HUES6 (cell line): ENCODE data around the gene MED17.

Experiments
- H3K27ac ChIP-seq: 2 replicates; pipeline ENCODE4 v1.7.0; 2013; ENCODE audit warnings: low read depth, mild to moderate bottlenecking, low read length, inconsistent platforms
- H3K27me3 ChIP-seq: 2 replicates; pipeline ENCODE4 v1.6.1; 2013; ENCODE audit warnings: low read length; ENCODE audit not compliant: control insufficient read depth, insufficient read depth
- H3K36me3 ChIP-seq: 2 replicates; pipeline ENCODE4 v1.6.1; 2013; ENCODE audit warnings: low read length; ENCODE audit not compliant: control insufficient read depth, insufficient read depth
- H3K4me1 ChIP-seq: 2 replicates; pipeline ENCODE4 v1.6.1; 2013; ENCODE audit warnings: low read length; ENCODE audit not compliant: control insufficient read depth, insufficient read depth
- H3K4me3 ChIP-seq: 2 replicates; pipeline ENCODE4 v1.5.1; 2013; ENCODE audit warnings: low read depth, low read length
- H3K9ac ChIP-seq: one replicate; pipeline ENCODE4 v1.6.1; 2013; ENCODE audit warnings: mild to moderate bottlenecking, low read length
- H3K9me3 ChIP-seq: 2 replicates; pipeline ENCODE4 v1.6.1; 2013; ENCODE audit warnings: low read depth, low read length; ENCODE audit not compliant: control insufficient read depth, insufficient read depth

MED17 gene

DNA sequence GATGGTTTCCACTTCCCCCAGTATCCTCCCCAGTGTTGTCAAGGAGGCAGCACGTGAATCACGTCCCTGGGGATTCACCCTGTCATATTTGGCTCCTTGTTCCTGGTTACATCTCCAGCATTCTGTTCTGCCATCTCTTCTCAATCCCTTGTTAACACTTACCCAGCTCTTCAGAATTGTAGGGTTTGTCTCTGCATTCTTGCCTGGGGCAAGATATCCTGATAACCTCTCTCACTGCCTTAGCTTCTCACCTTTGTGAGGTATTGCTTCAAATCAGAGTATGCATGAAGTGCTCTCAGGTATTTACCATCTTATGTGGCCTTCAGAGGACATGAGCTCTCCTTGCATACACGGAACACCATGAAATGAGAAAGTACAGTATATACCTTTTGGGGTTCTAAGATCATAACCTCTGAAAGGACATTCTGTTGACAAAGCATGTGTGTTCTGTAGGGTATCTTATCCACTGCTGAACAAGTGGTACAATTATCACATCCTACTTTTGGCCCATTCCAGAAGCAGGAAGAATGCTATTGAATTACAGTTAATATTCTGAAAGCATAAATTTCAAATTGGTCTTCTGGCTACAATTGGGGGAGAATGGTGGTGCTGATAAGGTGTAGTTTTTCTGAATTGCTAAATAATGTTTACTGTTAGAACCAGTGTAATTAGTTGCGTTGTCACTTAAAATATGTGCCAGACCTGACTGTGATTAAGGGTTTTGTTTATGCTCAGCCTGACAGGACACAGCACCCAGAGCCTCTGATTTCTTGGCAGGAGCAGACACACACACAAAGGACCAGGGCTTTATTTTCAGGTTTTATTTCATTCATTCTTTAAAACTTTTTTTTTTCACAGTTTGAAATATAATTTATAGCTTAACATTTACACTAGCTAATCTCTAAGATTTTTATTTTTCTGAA lies 33.6 kb downstream of the MED17 start:
- Histone ChIP-seq H3K27me3 (no peaks in the 10 kb centered on the region), H3K36me3 (peaks cover 32% of the 10 kb centered on the region), H3K27ac (no peak overlapping the region), H3K4me3 (no peak overlapping the region), H3K9ac (no peak overlapping the region), H3K4me1 (peaks cover 19% of the 10 kb centered on the region), H3K9me3 (no peaks in the 10 kb centered on the region)

DNA sequence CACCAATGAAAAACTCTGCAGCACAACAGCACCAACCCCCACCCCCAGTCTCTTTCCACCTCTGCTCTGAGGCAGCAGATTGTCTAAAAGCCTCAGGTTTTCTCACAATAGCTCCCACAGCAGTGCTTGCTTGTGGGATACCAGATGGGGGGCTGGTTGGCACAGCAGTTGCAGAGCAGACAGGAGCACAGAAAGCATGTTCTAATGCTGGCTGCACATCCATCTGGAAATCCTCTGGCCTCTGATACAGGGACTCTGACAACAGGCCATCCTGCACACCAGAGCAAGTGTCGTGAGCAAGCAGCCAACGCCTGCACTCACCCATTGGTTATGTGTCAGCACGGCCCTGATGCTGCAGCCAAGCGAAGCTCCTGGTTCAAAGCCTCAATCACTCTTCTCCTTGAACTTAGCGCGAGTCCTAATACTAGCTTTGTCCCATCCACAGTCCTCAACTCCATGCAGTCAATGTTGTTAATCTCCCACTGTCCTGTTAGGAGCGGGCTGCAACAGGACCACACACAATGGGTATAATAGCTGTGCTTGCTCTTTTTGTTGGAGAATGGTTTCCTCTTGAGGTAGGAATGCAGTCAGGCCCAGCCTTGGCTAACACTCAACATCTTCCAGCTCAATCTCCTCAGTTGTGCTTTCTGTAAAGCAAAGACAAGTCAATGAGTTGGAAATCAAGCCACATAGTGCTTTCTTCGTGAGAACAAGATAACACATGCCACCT lies 36.0 kb downstream of the MED17 start:
- Histone ChIP-seq H3K4me1 (peaks cover 19% of the 10 kb centered on the region), H3K4me3 (no peak overlapping the region), H3K27ac (no peak overlapping the region), H3K27me3 (no peaks in the 10 kb centered on the region), H3K9ac (no peak overlapping the region), H3K36me3 (peaks cover 8% of the 10 kb centered on the region), H3K9me3 (no peaks in the 10 kb centered on the region)

DNA sequence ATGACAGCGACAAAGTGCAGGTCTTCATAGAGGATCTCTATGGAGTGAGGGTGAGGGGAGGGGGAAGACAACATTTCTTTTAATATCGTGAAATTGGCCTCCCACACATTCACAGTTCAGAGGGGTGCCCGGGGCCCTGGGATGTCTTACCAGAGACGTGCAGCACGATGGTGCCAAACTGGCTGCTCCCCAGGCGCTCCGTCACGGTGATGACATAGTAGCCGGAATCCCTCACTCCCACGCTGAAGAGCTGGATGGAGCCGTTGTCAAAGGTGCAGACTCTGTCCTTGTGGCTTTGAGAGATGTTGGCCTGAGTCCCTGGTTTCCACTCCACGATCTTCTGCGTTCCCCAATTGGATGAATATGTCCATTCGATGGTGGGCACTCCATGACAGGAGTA lies 36.8 kb downstream of the MED17 start:
- no peaks in the 10 kb centered on the region for H3K9me3 ChIP-seq
- H3K27me3 ChIP-seq, result no peaks in the 10 kb centered on the region
- no peak overlapping the region for H3K27ac ChIP-seq
- 0 out of 2 replicates have a peak, but pooled peaks cover 3% of the 10 kb centered on the region for H3K36me3 ChIP-seq
- no peak overlapping the region for H3K9ac ChIP-seq
- peaks cover 19% of the 10 kb centered on the region for H3K4me1 ChIP-seq
- H3K4me3 ChIP-seq, result no peak overlapping the region

DNA sequence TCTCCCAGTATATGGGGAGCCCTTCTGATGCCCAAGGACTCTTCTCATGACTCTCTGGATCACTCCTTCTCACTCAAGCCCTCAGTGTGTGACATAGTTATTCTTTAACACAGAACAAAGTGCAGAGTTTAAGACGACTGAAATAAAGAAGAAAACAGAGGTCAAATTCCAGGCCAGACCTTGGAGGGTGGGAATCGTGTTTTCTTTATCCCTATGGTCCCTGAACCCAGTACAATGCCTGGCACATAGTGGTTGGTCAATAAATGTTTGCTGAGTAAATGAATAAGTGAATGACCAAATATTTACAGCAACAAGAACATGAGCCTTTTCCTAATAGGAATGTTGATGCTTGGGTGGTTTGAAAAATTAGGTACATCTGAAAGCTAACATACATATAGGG lies 37.5 kb downstream of the MED17 start:
- no peak overlapping the region for H3K27ac ChIP-seq
- H3K4me3 ChIP-seq, result no peak overlapping the region
- peaks cover 19% of the 10 kb centered on the region for H3K4me1 ChIP-seq
- H3K36me3 ChIP-seq, result no peaks in the 10 kb centered on the region
- no peaks in the 10 kb centered on the region for H3K9me3 ChIP-seq
- H3K9ac ChIP-seq, result no peak overlapping the region
- H3K27me3 ChIP-seq, result no peaks in the 10 kb centered on the region

DNA sequence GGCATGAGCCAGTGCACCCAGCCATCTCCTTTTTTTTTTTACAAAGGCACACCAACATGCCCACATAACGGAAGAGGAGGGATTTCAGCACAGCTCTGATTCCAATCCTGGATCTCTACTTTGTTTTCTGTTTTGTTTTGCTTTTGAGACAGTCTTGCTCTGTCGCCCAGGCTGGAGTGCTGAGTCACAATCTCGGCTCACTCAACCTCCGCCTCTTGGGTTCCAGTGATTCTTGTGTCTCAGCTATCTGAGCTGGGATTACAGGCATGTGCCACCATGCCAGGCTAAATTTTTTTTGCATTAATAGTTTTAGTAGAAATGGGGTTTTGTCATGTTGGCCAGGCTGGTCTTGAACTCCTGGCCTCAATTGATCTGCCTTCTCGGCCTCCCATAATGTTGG lies 38.3 kb downstream of the MED17 start:
- no peak overlapping the region for H3K27ac ChIP-seq
- H3K9me3 ChIP-seq, result no peaks in the 10 kb centered on the region

DNA sequence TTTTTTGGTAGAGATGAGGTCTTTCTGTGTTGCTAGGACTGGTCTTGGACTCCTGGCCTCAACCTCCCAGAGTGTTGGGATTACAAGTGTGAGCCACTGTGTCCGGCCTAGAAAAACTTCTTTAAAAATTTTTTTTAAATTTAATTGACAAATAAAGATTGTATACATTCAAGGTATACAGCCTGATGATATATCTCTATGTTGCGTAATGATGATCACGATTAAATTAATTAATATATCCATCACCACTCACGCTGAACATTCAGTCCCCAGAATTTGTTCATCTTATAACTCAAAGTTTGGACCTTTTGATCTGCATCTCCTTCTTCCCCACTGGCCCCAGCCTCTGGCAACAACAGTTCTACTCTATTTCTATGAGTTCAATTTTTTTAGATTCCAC lies 39.1 kb downstream of the MED17 start:
- H3K27ac ChIP-seq, result no peak overlapping the region
- no peak overlapping the region for H3K9ac ChIP-seq
- no peaks in the 10 kb centered on the region for H3K27me3 ChIP-seq
- no peaks in the 10 kb centered on the region for H3K36me3 ChIP-seq
- no peaks in the 10 kb centered on the region for H3K9me3 ChIP-seq
- H3K4me1 ChIP-seq, result peaks cover 14% of the 10 kb centered on the region
- no peak overlapping the region for H3K4me3 ChIP-seq

More for the DNA sequence above, 38.3 kb downstream of the MED17 start:
- Histone ChIP-seq H3K27me3 (no peaks in the 10 kb centered on the region), H3K9ac (no peak overlapping the region), H3K36me3 (no peaks in the 10 kb centered on the region), H3K4me1 (peaks cover 17% of the 10 kb centered on the region), H3K4me3 (no peak overlapping the region)

DNA sequence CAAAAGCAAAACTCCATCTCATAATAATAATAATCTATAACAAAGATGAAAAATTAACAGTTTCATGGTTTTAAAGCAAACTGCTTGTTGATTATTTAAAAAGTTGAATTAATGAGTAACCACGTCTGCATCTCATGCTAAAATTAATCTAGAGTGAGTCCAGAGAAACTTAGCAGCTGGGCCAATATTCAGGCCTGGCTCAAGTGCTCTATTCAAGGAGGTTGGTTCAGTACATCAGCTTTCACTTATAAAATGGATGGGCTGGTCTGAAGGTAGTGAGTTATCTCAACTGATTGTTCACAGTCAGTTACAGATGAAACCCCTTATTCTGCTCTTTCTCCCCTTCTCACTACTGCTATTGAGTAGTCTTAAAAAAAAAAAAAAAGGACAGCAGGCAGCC lies 43.3 kb downstream of the MED17 start:
- no peaks in the 10 kb centered on the region for H3K4me1 ChIP-seq
- no peak overlapping the region for H3K9ac ChIP-seq
- H3K27ac ChIP-seq, result no peak overlapping the region
- H3K4me3 ChIP-seq, result no peak overlapping the region
- H3K9me3 ChIP-seq, result no peaks in the 10 kb centered on the region
- no peaks in the 10 kb centered on the region for H3K27me3 ChIP-seq
- no peaks in the 10 kb centered on the region for H3K36me3 ChIP-seq

DNA sequence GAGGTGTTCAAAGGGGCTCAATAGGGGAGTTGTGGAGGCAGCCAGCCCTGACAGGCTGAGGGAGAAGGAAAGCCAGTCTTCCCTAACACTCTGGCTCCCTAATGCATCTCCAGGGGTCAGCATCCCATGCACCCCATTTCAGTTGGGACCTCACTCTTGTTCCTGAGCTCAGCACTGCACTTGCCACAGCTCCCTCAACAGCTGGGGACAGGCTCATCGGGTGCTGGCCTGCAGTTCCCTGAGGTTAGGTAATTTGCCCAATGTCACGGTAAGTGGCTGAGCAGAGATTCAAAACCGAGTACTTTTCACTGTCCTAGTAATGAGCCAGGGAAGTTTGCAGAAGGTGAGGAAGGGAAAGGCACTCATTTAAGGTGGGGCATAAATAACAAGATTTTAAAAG lies 45.5 kb downstream of the MED17 start:
- Histone ChIP-seq H3K4me3 (no peak overlapping the region), H3K9me3 (no peaks in the 10 kb centered on the region)

DNA sequence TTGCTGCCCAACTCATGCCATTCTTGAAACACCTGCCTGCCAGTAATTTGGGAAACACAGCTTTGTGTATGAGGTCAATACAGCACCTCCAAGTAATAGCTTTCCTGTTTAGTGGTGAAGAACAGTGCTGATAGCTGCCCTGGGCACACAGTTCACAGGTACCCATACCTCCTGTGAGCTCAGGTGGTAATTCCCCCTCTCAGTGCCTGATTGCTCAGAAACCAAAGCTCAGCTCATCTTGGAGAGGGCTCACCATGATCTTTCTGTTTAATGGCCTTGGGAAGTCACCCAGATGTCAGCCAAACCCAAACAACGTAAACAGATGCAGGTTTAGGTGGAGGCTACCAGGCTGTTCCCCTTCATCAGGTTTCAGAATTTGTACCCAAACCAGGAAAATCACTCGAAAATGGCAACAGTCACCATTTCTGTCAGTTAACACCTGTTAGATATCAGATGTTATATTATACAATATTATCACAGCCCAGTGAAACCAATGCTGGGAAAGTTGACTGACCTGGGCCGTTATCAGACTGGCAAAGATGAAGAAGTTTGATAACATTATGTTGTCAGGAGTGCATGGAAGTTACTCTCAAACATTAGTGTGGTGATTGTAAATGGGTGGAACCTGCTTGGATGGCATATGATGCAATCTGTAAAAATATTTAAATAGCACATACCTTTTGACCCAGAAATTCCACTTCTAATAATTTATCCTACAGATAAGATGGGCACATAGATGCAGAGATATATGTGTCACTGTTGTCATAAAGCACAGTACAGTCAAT lies 47.5 kb downstream of the MED17 start:
- H3K27ac ChIP-seq, result no peak overlapping the region
- no peaks in the 10 kb centered on the region for H3K36me3 ChIP-seq
- no peak overlapping the region for H3K9ac ChIP-seq

More for the DNA sequence above, 45.5 kb downstream of the MED17 start:
- Histone ChIP-seq H3K27ac (no peak overlapping the region), H3K9ac (no peak overlapping the region), H3K27me3 (no peaks in the 10 kb centered on the region), H3K4me1 (peaks cover 2% of the 10 kb centered on the region; the same call in 1 of the 2 replicates), H3K36me3 (no peaks in the 10 kb centered on the region)

DNA sequence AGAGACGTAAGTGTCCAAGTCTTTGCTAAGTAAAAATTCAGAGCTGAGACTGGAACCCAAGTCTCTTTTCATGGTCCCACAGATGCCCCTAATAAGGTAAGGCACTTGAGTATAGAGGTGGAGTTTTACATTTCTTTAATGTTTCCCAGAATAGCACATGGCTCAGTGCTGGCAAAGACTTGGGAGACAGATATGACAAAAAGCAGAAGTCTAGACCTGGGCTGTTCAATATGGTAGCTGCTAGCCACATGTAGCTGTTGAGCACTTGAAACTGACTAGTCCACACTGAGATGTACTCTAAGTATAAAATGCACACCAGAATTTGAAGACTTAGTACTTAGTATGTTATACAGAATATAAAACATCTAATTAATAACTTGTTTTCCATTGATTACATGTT lies 48.7 kb downstream of the MED17 start:
- H3K4me1 ChIP-seq, result peaks cover 2% of the 10 kb centered on the region; the same call in 1 of the 2 replicates
- no peak overlapping the region for H3K27ac ChIP-seq
- no peak overlapping the region for H3K9ac ChIP-seq
- no peak overlapping the region for H3K4me3 ChIP-seq
- no peaks in the 10 kb centered on the region for H3K36me3 ChIP-seq
- H3K9me3 ChIP-seq, result no peaks in the 10 kb centered on the region
- no peaks in the 10 kb centered on the region for H3K27me3 ChIP-seq

More for the DNA sequence above, 47.5 kb downstream of the MED17 start:
- Histone ChIP-seq H3K27me3 (no peaks in the 10 kb centered on the region), H3K9me3 (no peaks in the 10 kb centered on the region), H3K4me1 (peaks cover 2% of the 10 kb centered on the region; the same call in 1 of the 2 replicates), H3K4me3 (no peak overlapping the region)
